Measurements from ENCODE around the gene AVL9.
"Not testable (repeated sequence)": the region's sequence is repeated elsewhere in the genome, so short reads cannot be mapped to it uniquely, and the experiment has no call there.

Gene AVL9

GRCh38 chr7:32591938-32592337 lies 96.6 kb downstream of the AVL9 start:
- DNase-seq, result no peak

- DNase-seq, result no peak
Observed at GRCh38 chr7:32592701-32593100, 97.4 kb downstream of the AVL9 start.

GRCh38 chr7:32594965-32595490 lies 99.7 kb downstream of the AVL9 start:
- DNase-seq, result no peak

GRCh38 chr7:32601196-32601595 lies 105.9 kb downstream of the AVL9 start:
- not testable (repeated sequence) for DNase-seq

- DNase-seq, result no peak
Observed at GRCh38 chr7:32602470-32602869, 107.2 kb downstream of the AVL9 start.

- DNase-seq, result not testable (repeated sequence)
Observed at GRCh38 chr7:32603492-32603891, 108.2 kb downstream of the AVL9 start.

- DNase-seq, result not testable (repeated sequence)
Observed at GRCh38 chr7:32604047-32604446, 108.8 kb downstream of the AVL9 start.

- no peak for DNase-seq
Observed at GRCh38 chr7:32605032-32605431, 109.7 kb downstream of the AVL9 start.

GRCh38 chr7:32609463-32609862 lies 114.2 kb downstream of the AVL9 start:
- no peak for DNase-seq

- DNase-seq, result no peak
Observed at GRCh38 chr7:32611201-32612099, 116.2 kb downstream of the AVL9 start.

- no peak for DNase-seq
Observed at GRCh38 chr7:32616625-32617024, 121.3 kb downstream of the AVL9 start.

GRCh38 chr7:32618470-32618869 lies 123.2 kb downstream of the AVL9 start:
- DNase-seq, result no peak

- DNase-seq, result no peak
Observed at GRCh38 chr7:32618987-32619386, 123.7 kb downstream of the AVL9 start.

GRCh38 chr7:32619416-32619815 lies 124.1 kb downstream of the AVL9 start:
- not testable (repeated sequence) for DNase-seq

GRCh38 chr7:32631021-32631420 lies 135.7 kb downstream of the AVL9 start:
- no peak for DNase-seq

- not testable (repeated sequence) for DNase-seq
Observed at GRCh38 chr7:32631590-32632497, 136.6 kb downstream of the AVL9 start.

- not testable (repeated sequence) for DNase-seq
Observed at GRCh38 chr7:32633446-32633845, 138.2 kb downstream of the AVL9 start.

GRCh38 chr7:32634798-32635393 lies 139.6 kb downstream of the AVL9 start:
- DNase-seq, result not testable (repeated sequence)

- DNase-seq, result not testable (repeated sequence)
Observed at GRCh38 chr7:32636725-32637462, 141.6 kb downstream of the AVL9 start.

- not testable (repeated sequence) for DNase-seq
Observed at GRCh38 chr7:32637611-32638010, 142.3 kb downstream of the AVL9 start.

All from activated CD4-positive, alpha-beta T cell treated with anti-CD3 and anti-CD28 coated beads, Interleukin-2, amount 50 U/mL, for 1 hour (primary cell).